NK-92 (cell line): ENCODE measurements around the gene CCDC85A.

Experiments
- DNase-seq: peaks from one replicate; lab custom pipeline; 2025; ENCODE audit not compliant: unreplicated experiment; lab: John Stamatoyannopoulos, UW

The CCDC85A gene

GRCh38 chr2:56234241-56234640 is 50.5 kb downstream of the CCDC85A start:
- DNase-seq, result no peak

- DNase-seq, result no peak
Measured at GRCh38 chr2:56239030-56239429, 55.2 kb downstream of the CCDC85A start.

GRCh38 chr2:56239437-56239836 is 55.6 kb downstream of the CCDC85A start:
- DNase-seq, result no peak

GRCh38 chr2:56240210-56240609 is 56.4 kb downstream of the CCDC85A start:
- no peak for DNase-seq

- DNase-seq, result no peak
Measured at GRCh38 chr2:56244506-56244905, 60.7 kb downstream of the CCDC85A start.

- no peak for DNase-seq
Measured at GRCh38 chr2:56244911-56245530, 61.2 kb downstream of the CCDC85A start.

GRCh38 chr2:56248965-56249742 is 65.4 kb downstream of the CCDC85A start:
- DNase-seq, result no peak

GRCh38 chr2:56250153-56250729 is 66.5 kb downstream of the CCDC85A start:
- DNase-seq, result no peak

- DNase-seq, result no peak
Measured at GRCh38 chr2:56260415-56260814, 76.6 kb downstream of the CCDC85A start.

- DNase-seq, result no peak
Measured at GRCh38 chr2:56262241-56262640, 78.5 kb downstream of the CCDC85A start.

- no peak for DNase-seq
Measured at GRCh38 chr2:56263876-56264275, 80.1 kb downstream of the CCDC85A start.

- DNase-seq, result no peak
Measured at GRCh38 chr2:56266761-56267414, 83.1 kb downstream of the CCDC85A start.

GRCh38 chr2:56267415-56267788 is 83.6 kb downstream of the CCDC85A start:
- DNase-seq, result no peak

GRCh38 chr2:56268856-56269255 is 85.1 kb downstream of the CCDC85A start:
- no peak for DNase-seq

GRCh38 chr2:56271275-56271674 is 87.5 kb downstream of the CCDC85A start:
- DNase-seq, result no peak

GRCh38 chr2:56285224-56285623 is 101.4 kb downstream of the CCDC85A start:
- DNase-seq, result no peak

GRCh38 chr2:56286936-56287335 is 103.1 kb downstream of the CCDC85A start:
- no peak for DNase-seq

- no peak for DNase-seq
Measured at GRCh38 chr2:56287508-56287907, 103.7 kb downstream of the CCDC85A start.

GRCh38 chr2:56287974-56288373 is 104.2 kb downstream of the CCDC85A start:
- DNase-seq, result no peak

- no peak for DNase-seq
Measured at GRCh38 chr2:56288838-56289580, 105.2 kb downstream of the CCDC85A start.

- DNase-seq, result no peak
Measured at GRCh38 chr2:56291711-56292110, 107.9 kb downstream of the CCDC85A start.
